Neural cell (in vitro differentiated cells): ENCODE measurements around the gene PCP4L1. TPM values are rescaled to one million over a fixed set of nuclear protein-coding genes. Genes with fewer than 3 reads are reported as not detected.

Experiments used
- H2AFZ ChIP-seq: fragments of 200-600, 300-800 bp; sonication (generic), shearing (Covaris generic); 2 replicates; pipeline ENCODE4 v1.6.0; 2014; ENCODE audit warnings: low read depth, mild to moderate bottlenecking, antibody characterized with exemption, low read length, moderate library complexity
- H3F3A ChIP-seq: fragments of 200-600 bp; shearing (Covaris generic); 2 replicates; pipeline ENCODE4 v1.6.1; 2016; ENCODE audit warnings: mild to moderate bottlenecking, moderate library complexity, mixed read lengths, antibody characterized with exemption, low read length; ENCODE audit not compliant: insufficient read depth, poor library complexity, severe bottlenecking
- H3K27ac ChIP-seq: fragments of 200-600, 300-800 bp; sonication (generic), shearing (Covaris generic); 2 replicates; pipeline ENCODE4 v1.5.1; 2014; ENCODE audit warnings: mild to moderate bottlenecking, low read length, moderate library complexity
- H3K27me3 ChIP-seq: fragments of 300-800, 200-600 bp; sonication (generic), shearing (Covaris generic); 2 replicates; pipeline ENCODE4 v1.6.0; 2014; ENCODE audit warnings: mild to moderate bottlenecking, low read depth, low read length, moderate library complexity; ENCODE audit not compliant: insufficient read depth
- H3K36me3 ChIP-seq: fragments of 300-800, 200-600 bp; sonication (generic), shearing (Covaris generic); 2 replicates; pipeline ENCODE4 v1.5.1; 2014; ENCODE audit warnings: mild to moderate bottlenecking, antibody characterized with exemption, low read length, moderate library complexity; ENCODE audit not compliant: insufficient read depth
- H3K4me2 ChIP-seq: fragments of 300-800, 200-600 bp; sonication (generic), shearing (Covaris generic); 2 replicates; pipeline ENCODE4 v1.6.0; 2014; ENCODE audit warnings: mild to moderate bottlenecking, low read length
- H3K4me3 ChIP-seq: fragments of 300-800, 200-600 bp; sonication (generic), shearing (Covaris generic); 2 replicates; pipeline ENCODE4 v1.5.1; 2014; ENCODE audit warnings: mild to moderate bottlenecking, low read length, moderate library complexity
- H3K79me2 ChIP-seq: fragments of 200-600 bp; shearing (Covaris generic); replicated peaks from 2 replicates; pipeline ENCODE4 v1.6.0; 2014; ENCODE audit warnings: mild to moderate bottlenecking, low read length, moderate library complexity; ENCODE audit not compliant: insufficient read depth
- H3K9ac ChIP-seq: fragments of 300-800, 200-600 bp; sonication (generic), shearing (Covaris generic); 2 replicates; pipeline ENCODE4 v1.6.1; 2016; ENCODE audit warnings: mild to moderate bottlenecking, low read length, mixed read lengths
- H3K9me2 ChIP-seq: fragments of 200-600 bp; shearing (Covaris generic); 2 replicates; pipeline ENCODE4 v1.6.1; 2016; ENCODE audit warnings: mild to moderate bottlenecking, low read length, mixed read lengths; ENCODE audit not compliant: insufficient read depth
- H3K9me3 ChIP-seq: fragments of 200-600, 300-800 bp; sonication (generic), shearing (Covaris generic); 2 replicates; pipeline ENCODE4 v1.6.1; 2016; ENCODE audit warnings: mild to moderate bottlenecking, mixed run types, low read length, moderate library complexity, mixed read lengths
- H4K20me1 ChIP-seq: fragments of 200-600 bp; shearing (Covaris generic); 2 replicates; pipeline ENCODE4 v1.6.1; 2016; ENCODE audit warnings: mild to moderate bottlenecking, mixed run types; ENCODE audit not compliant: insufficient read depth
- CTCF ChIP-seq: fragments of 450-650 bp; IDR thresholded peaks from 2 replicates; pipeline ENCODE4 v1.5.1; 2014; ENCODE audit warnings: antibody characterized with exemption, mild to moderate bottlenecking, moderate library complexity; ENCODE audit not compliant: poor library complexity, severe bottlenecking
- EP300 ChIP-seq: fragments of 450-650 bp; conservative IDR thresholded peaks from 2 replicates; pipeline ENCODE4 v1.6.1; 2014; ENCODE audit warnings: antibody characterized with exemption, mild to moderate bottlenecking, moderate library complexity; ENCODE audit not compliant: poor library complexity, severe bottlenecking
- EZH2 ChIP-seq: fragments of 200-600, 300-800 bp; shearing (Covaris generic), sonication (generic); IDR thresholded peaks from 2 replicates; pipeline ENCODE4 v1.6.1; 2014; ENCODE audit warnings: antibody characterized with exemption, low read length, borderline replicate concordance, mild to moderate bottlenecking; ENCODE audit not compliant: insufficient read depth, poor library complexity, severe bottlenecking
- MXI1 ChIP-seq: fragments of 450-650 bp; conservative IDR thresholded peaks from 2 replicates; pipeline ENCODE4 v1.6.1; 2014; ENCODE audit warnings: antibody characterized with exemption, mild to moderate bottlenecking; ENCODE audit not compliant: poor library complexity, severe bottlenecking
- POLR2AphosphoS5 ChIP-seq: IDR thresholded peaks from 2 replicates; pipeline ENCODE4 v1.6.1; 2012
- RAD21 ChIP-seq: fragments of 450-650 bp; conservative IDR thresholded peaks from 2 replicates; pipeline ENCODE4 v1.6.1; 2014; ENCODE audit warnings: antibody characterized with exemption, mild to moderate bottlenecking, moderate library complexity
- REST ChIP-seq: IDR thresholded peaks from 2 replicates; pipeline ENCODE4 v1.6.1; 2012; ENCODE audit warnings: borderline replicate concordance
- SMC3 ChIP-seq: fragments of 450-650 bp; conservative IDR thresholded peaks from 2 replicates; pipeline ENCODE4 v1.6.1; 2014; ENCODE audit warnings: antibody characterized with exemption, mild to moderate bottlenecking, moderate library complexity; ENCODE audit not compliant: poor library complexity
- TAF1 ChIP-seq: IDR thresholded peaks from 2 replicates; pipeline ENCODE4 v1.6.1; 2012; ENCODE audit warnings: low read depth
- polyA plus RNA-seq: library from polyadenylated mRNA; depleted of rRNA; stranded (reverse); fragments of >200 nt; gene quantifications from 2 replicates; pipeline ENCODE4 v1.2.3, GENCODE V29; 2014

PCP4L1 gene
- polyA plus RNA-seq, 1 donor from 2014 or later, result 51.2 TPM

GRCh38 chr1:161266836-161267235 lies 8.3 kb downstream of the PCP4L1 start:
- Histone ChIP-seq H3K36me3 (no peaks in the 10 kb centered on the region), H3K4me3 (peak overlapping the region; percentile 29), H3K79me2 (no peaks in the 10 kb centered on the region), H3K4me2 (peak overlapping the region; percentile 25), H4K20me1 (no peaks in the 10 kb centered on the region), H3K9me3 (no peaks in the 10 kb centered on the region), H2AFZ (no peak overlapping the region), H3K27ac (no peak overlapping the region), H3K9ac (no peak overlapping the region), H3K9me2 (no peaks in the 10 kb centered on the region), H3F3A (no peaks in the 10 kb centered on the region), H3K27me3 (no peaks in the 10 kb centered on the region)
- TF ChIP-seq CTCF (no peak), SMC3 (no peak), EP300 (no peak), RAD21 (no peak), MXI1 (no peak), TAF1 (no peak), REST (no peak), POLR2AphosphoS5 (no peak), EZH2 (no peak)

- H3K4me3 ChIP-seq, result peak overlapping the region; percentile 29
- TF ChIP-seq REST (no peak), EP300 (no peak), POLR2AphosphoS5 (no peak), SMC3 (no peak), RAD21 (no peak), CTCF (no peak), EZH2 (no peak), TAF1 (no peak), MXI1 (no peak)
- H4K20me1 ChIP-seq, result no peaks in the 10 kb centered on the region
- H3K27me3 ChIP-seq, result no peaks in the 10 kb centered on the region
- no peaks in the 10 kb centered on the region for H3F3A ChIP-seq
- H3K79me2 ChIP-seq, result no peaks in the 10 kb centered on the region
- peak overlapping the region; percentile 25 for H3K4me2 ChIP-seq
- H3K9ac ChIP-seq, result no peak overlapping the region
- no peak overlapping the region for H2AFZ ChIP-seq
- no peak overlapping the region for H3K27ac ChIP-seq
- no peaks in the 10 kb centered on the region for H3K9me3 ChIP-seq
- H3K36me3 ChIP-seq, result no peaks in the 10 kb centered on the region
- H3K9me2 ChIP-seq, result no peaks in the 10 kb centered on the region
Observed at GRCh38 chr1:161267321-161267720, 8.8 kb downstream of the PCP4L1 start.
